Fibroblast of the aortic adventitia (primary cell): ENCODE measurements around the gene NANP. TPM values are rescaled to one million over a fixed set of nuclear protein-coding genes. Genes with fewer than 3 reads are reported as not detected.

Experiments
- small RNA-seq: library from RNA; depleted of rRNA; stranded (forward); fragments of <200 nt; gene quantifications from one replicate; pipeline ENCODE3, GENCODE V24; 2012
- total RNA-seq: library from RNA; depleted of rRNA; stranded (reverse); fragments of >200 nt; gene quantifications from 2 replicates; pipeline ENCODE4 v1.2.3, GENCODE V29; 2012; ENCODE audit warnings: low replicate concordance

NANP gene
- total RNA-seq, 1 donor: 13.7 TPM

Small RNAs within 50 kb of the gene (small RNA-seq; reads per million reads assigned to genes)
- not detected for gene RN7SL594P
- gene RNU6ATAC17P: not detected

Other genes with a start within 250 kb of the NANP start
- 24.0 and 25.9 TPM in 2 replicates for gene ABHD12, start 233.2 kb downstream of the NANP start, total RNA-seq
- gene GINS1, start 216.3 kb downstream of the NANP start, total RNA-seq: 7.9 and 15.9 TPM in 2 replicates
- gene NINL, start 38.5 kb downstream of the NANP start, total RNA-seq: 6.5 and 31.0 TPM in 2 replicates
- 8.6 and 13.9 TPM in 2 replicates for gene ZNF337, start 72.8 kb upstream of the NANP start, total RNA-seq